GM15510 (cell line): ENCODE results near the gene CCDC51.

Experiments
- POLR2A ChIP-seq: IDR thresholded peaks from 3 replicates; pipeline ENCODE4 v1.6.1; 2011; ENCODE audit warnings: borderline replicate concordance; ENCODE audit not compliant: insufficient read length; ENCODE audit errors: extremely low read depth

CCDC51 gene

GRCh38 chr3:48399387-48400172 lies 40.3 kb downstream of the CCDC51 start:
- TF ChIP-seq POLR2A, result no peak

GRCh38 chr3:48398701-48399386 lies 41.1 kb downstream of the CCDC51 start:
- no peak for TF ChIP-seq POLR2A

- no peak for TF ChIP-seq POLR2A
These were observed 41.9 kb downstream of the CCDC51 start for GRCh38 chr3:48397767-48398681.

- TF ChIP-seq POLR2A, result no peak
These were observed 44.2 kb downstream of the CCDC51 start for GRCh38 chr3:48395714-48396113.

- TF ChIP-seq POLR2A, result no peak
These were observed 45.5 kb downstream of the CCDC51 start for GRCh38 chr3:48394391-48394790.

GRCh38 chr3:48388966-48389365 lies 51.0 kb downstream of the CCDC51 start:
- no peak for TF ChIP-seq POLR2A

- no peak for TF ChIP-seq POLR2A
These were observed 52.3 kb downstream of the CCDC51 start for GRCh38 chr3:48387634-48388033.
